Retina (tissue), 1 donor: ENCODE results near the gene PPP1R37.

ENCODE experiments used
- DNase-seq: peaks from one replicate; pipeline ENCODE4 v3.0.0-alpha.2; 2016

Gene PPP1R37

DNA sequence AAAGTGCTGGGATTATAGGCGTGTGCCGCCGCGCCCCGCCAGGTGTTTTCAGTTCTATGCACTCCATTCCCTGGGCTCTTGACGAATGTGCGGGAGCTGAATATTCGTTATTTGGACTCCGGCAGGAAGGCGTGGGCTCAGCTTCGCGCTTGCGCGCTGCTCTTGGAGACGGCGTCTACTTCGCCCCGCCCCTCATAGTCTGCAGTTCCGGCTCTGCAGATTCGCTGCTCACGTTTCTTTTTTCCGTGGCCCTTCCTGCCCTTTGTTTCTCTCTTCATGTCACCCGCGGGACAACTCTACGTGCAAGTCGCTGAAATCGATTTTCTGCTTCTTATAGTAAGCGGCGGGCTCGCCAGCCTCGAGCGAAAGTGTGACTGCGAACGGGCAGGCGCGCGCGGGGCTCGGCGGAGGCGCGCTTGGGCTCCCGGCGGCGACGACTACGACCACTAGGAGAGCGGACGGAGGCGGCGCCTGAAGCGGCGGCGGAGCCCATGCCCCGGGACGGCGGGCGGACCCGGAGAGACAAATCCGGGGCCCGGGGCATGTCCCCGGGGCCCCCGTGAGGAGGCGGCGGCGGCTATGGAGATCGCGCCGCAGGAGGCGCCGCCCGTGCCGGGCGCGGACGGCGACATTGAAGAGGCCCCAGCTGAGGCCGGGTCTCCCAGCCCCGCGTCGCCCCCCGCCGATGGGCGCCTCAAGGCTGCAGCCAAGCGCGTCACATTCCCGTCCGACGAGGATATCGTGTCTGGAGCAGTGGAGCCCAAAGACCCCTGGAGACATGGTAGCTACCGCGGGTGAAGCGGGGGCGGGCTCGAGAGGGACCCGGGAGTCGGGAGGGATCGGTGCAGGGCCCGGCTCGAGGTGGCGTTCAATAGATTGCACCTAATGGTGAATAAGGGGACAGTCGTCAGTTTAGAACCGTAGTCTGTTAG, at the start of gene PPP1R37:
Gene PPP1R37, plus strand, starts transcription at position 433 of the 932 bp plus-strand sequence. Its CDS starts 147 bp downstream, at position 580.
- peak; percentile 99 for DNase-seq

DNA sequence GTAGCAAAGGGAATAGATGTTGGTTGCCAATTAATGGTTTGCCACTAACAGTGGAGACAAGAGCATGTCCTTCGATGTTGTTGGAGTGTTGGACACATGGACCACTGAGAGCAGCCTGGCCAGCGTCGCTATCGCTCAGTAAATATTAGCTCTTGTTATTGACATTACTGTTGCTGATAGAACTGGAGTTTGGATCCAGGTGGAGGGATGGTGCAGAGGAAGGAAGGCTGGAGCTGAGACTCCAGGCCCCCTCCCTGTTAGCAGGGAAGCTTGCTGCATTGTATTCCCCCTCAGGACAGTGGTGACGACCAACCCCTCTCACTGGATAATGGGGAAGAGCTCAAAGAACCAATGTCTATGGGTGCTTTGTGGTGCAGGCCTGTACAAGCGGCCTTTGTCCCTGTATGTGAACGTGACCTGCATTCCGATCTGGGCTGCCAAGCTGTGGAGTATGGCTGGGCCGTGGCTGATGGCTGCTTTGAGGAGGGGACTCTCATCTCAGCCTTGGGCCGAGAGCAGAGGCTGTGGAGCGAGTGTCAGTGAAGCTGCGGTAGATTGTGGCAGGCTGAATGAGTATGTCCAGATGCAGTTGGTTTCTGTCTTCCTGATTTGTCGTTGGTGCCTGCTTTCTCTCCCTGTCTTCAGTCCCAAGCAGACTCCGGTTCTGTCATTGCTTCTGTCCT, 47.2 kb upstream of the PPP1R37 start:
- no peak for DNase-seq

DNA sequence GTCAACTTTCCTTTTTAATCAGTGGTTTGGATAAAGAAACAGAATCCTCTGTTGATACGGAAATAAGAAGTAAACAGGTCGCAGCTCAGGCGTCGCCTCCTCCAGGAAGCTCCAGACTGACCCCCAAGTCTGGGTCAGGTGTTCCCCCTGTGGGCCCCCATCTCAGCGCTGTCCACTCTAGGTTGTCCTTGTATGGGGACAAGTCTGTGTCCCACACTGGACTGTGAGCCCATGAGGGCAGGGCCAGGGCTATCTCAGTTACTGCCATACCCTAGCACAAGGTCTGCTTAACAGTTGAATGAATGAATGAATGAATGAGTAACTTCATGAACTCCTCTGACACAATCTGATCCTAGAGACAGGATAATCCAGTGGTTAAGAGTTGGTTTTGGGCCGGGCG, 46.6 kb upstream of the PPP1R37 start:
- DNase-seq = no peak

DNA sequence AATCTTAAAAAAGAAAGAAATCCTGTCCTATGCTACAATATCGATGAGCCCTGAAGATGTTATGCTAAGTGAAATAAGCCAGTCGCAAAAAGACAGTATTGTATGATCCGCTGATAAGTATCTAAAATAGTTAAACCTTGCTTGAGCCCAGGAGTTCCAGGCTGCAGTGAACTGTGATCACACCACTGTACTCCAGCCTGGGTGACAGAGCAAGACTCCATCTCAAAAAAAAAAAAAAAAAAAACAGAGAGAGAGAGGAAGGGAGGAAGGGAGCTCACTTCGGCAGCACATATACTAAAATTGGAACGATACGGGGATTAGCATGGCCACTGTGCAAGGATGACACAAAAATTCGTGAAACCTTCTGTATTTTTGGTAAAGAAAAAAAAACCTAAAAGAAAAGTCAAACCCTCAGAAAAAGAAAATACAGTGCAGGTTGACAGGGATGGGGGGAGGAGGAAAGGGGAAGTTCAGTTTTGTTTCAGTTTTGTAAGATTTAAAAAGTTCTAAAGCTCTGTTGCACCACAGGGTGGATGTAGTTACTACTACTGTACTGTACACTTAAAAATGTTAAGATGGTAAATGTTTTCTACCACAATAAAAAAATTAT, 45.7 kb upstream of the PPP1R37 start:
- no peak for DNase-seq

GRCh38 chr19:45049073-45049736, 43.8 kb upstream of the PPP1R37 start:
- no peak for DNase-seq

GRCh38 chr19:45050036-45050435, 42.9 kb upstream of the PPP1R37 start:
- DNase-seq = no peak

- DNase-seq = no peak
Observed at GRCh38 chr19:45051929-45052579, 40.9 kb upstream of the PPP1R37 start.

- no peak for DNase-seq
Observed at GRCh38 chr19:45056831-45057230, 36.1 kb upstream of the PPP1R37 start.

GRCh38 chr19:45057444-45057843, 35.5 kb upstream of the PPP1R37 start:
- no peak for DNase-seq

GRCh38 chr19:45058622-45059159, 34.3 kb upstream of the PPP1R37 start:
- no peak for DNase-seq

DNA sequence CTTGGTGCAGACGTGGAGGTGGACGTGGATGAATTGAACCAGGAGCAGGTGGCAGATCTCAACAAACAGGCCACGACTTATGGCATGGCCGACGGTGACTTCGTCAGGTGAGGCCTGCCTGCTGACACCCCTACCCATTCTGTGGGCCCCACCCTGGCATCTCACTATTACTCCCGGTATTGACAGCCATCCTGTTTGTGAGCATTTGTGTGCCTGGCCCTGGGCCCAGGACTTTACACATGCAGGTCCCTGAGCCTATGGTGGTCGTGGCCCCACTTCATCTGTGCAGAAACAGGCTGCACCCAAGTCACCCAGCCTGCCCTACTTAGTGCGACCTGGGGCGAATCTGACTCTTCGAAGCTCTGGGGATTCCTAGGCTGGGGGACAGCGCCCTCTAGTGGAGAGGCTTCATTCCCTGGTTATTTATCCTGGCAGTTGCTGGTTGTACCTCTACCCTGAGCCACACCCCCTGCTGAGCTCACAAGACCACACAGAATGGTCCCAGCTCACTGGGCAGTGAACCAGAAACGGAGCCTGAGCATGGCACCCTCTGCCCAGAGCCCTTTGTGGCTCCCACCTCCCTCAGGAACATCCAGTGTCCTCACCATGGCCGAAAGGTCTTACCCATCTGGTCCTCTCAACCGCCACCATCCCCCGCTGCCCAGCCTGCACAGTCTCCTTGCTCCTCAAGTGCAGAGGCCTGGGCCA, 33.6 kb upstream of the PPP1R37 start:
- DNase-seq = peak; percentile 63

DNA sequence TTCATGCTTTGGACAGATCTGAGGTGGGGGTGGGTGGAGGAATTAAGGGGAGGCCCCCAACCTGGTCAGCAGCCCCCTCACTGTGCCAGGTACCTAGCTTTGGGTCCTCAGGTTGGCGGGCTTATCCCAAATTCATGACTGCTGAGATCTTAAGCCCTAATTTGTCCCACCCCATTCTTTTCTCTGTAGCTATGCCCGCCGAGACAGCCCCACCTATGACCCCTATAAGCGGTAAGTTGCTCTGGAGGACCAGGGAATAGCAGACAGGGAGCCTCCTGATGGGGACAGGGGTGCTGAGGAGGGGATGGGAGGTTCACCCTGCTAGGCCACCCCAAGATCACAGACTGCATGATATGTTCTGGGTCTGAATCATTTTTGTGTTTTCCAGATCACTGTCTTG, 31.0 kb upstream of the PPP1R37 start:
- no peak for DNase-seq

DNA sequence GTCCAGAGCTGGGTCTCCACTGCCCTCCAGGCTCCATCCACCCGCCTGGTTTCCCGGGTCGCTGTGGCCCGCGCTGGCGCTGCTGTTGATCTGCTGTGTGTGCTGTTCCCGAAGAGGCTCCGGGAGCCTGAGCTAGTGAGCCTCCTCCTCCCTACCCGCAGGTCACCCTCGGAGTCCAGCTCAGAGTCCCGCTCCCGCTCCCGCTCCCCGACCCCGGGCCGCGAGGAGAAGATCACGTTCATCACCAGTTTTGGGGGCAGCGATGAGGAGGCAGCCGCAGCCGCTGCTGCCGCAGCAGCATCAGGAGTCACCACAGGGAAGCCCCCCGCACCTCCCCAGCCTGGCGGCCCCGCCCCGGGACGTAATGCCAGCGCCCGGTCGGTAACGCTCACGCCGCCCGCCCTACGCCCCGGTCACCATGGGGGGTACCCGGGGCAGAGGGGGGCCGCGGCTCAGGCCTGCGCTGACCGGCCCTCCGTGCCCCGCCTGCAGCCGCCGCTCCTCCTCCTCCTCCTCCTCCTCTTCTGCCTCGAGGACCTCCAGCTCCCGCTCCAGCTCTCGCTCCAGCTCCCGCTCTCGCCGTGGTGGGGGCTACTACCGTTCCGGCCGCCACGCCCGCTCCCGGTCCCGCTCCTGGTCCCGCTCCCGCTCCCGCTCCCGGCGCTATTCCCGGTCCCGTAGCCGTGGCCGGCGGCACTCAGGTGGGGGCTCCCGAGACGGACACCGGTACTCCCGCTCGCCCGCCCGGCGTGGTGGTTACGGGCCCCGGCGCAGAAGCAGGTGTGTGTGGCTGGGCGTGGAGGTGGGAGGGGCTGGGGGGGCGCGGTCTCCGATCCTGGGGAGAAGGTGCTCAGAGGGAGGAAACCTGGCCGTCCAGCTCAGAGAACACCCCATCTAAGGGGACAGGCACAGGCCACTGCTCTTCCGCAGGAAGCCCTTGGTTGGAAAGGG, 28.9 kb upstream of the PPP1R37 start:
- DNase-seq = no peak

DNA sequence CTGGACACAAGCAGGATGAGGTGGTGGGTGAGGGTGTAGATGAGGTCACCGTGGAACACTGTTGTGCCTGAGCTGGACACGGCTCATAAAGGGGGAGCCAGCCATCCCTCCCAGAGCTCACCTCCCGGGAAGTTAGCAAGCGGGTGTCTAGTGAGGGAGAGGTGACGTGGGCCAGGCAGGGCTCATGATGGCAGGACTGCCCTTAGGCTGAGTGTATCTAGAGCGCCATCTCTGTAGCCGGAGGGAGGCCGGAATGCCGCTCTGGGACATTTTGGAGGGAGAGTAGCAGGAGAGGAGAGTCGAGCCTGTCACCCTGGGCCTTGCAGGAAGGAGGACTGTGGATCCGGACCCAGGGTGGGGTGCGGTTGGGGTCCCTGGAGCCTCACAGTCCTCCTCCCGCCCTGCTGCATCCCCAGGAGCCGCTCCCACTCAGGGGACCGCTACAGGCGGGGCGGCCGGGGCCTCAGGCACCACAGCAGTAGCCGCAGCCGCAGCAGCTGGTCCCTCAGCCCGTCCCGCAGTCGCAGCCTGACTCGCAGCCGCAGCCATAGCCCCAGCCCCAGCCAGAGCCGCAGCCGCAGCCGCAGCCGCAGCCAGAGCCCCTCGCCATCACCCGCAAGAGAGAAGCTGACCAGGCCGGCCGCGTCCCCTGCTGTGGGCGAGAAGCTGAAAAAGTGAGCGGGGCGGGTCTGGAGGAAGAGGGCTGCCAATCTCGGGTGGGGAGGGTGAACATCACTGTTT, 25.9 kb upstream of the PPP1R37 start:
- DNase-seq = no peak

DNA sequence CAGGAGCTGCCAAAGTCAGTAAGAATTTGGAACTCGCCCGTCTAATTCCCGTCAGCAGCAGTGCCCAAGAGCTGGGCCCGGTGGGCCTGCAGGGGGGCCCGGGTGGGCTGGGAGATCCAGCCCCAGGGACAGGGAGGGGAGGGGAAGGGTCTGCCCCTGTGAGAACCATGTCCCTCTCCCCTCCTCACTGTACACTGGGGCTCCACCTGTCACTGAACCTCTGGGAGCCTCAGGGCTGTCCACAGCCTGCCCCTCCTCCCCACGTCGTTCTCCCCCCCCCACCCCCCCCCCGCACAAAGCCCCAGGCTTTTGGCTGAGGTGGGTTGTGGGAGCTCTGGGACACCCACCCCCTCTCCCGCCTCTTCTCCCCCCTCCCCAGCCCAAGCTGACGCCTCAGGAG, 24.9 kb upstream of the PPP1R37 start:
- no peak for DNase-seq

DNA sequence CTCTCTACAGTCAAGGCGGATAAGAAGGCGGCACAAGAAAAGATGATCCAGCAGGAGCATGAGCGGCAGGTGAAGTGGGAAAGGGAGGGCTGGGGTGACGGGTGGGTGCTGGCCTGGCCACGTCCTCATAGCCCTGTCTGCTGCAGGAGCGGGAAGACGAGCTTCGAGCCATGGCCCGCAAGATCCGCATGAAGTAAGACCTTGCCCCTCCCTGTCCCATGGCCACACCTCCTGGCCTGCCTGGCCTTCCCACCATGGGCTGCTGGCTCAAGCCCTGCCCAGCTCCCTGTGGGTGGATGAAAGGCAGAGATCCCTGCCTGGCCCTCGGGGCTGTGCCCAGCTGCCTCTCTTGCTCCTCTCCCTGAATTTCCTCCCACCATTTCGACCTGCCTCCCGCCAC, 23.9 kb upstream of the PPP1R37 start:
- no peak for DNase-seq

- no peak for DNase-seq
Observed at GRCh38 chr19:45070214-45070613, 22.8 kb upstream of the PPP1R37 start.

GRCh38 chr19:45070861-45071544, 22.0 kb upstream of the PPP1R37 start:
- no peak for DNase-seq

- no peak for DNase-seq
Observed at GRCh38 chr19:45071545-45071938, 21.4 kb upstream of the PPP1R37 start.
